ENCODE data around the gene POLR3E.
"Not testable (repeated sequence)": the region's sequence is repeated elsewhere in the genome, so short reads cannot be mapped to it uniquely, and the experiment has no call there.

POLR3E gene

DNA sequence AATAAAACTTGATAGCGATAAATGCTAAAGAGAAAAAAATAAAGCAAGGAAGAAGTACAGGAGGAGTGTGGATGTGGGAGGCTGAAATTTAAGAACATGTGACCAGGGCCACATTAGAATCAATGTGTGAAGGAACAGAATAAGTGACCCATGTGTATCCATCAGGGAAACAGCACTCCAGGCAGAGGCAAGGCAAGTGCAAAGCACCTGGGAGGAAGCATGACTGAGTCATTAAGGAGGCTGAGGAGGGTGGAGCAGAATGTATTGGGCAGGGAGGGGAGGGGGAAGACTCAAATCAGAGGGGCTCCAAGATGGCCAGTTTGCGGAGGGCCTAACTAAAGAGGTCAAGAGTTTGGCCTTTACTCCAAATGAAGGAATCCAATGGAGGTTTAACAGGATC, 69.2 kb downstream of the POLR3E start:
- DNase-seq, result no peak

DNA sequence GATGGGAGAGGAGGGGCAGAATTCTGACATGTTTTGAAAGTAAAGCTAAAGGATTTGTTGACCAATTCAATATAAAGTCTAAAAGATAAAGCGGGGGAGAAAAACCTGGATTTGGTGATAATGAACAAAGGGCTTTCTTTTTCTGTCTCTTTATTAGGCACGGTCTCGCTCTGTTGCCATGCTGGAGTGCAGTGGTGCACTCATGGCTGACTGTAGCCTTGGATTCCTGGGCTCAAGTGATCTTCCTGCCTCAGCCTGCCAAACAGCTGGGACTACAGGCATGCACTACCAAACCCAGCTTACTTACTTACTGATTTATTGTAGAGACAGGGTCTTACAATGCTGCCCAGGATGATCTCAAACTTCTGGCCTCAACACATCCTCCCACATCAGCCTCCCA, 69.7 kb downstream of the POLR3E start:
- DNase-seq, result no peak

DNA sequence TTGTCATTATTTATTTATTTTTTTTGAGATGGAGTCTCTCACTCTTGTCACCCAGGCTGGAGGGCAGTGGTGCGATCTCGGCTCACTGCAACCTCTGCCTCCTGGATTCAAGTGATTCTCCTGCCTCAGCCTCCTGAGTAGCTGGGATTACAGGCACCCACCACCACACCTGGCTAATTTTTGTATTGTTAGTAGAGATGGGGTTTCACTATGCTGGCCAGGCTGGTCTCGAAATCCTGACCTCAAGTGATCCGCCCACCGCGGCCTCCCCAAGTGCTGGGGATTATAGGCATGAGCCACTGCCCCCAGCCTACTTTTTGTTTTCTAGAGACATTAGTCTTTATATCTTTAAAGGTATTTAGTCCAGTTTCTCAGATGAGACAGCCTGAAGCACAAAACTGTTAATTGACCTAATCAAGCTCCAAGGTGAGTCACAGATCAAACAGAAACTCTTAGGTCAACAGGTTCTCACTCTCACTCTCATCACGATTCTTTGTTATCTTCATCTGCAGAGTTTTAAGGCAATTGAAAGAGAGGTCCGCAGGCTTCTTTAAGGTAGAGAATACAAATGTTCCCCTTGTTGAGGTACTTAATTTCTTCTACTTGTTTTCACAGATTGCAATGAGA, 71.1 kb downstream of the POLR3E start:
- DNase-seq, result not testable (repeated sequence)

DNA sequence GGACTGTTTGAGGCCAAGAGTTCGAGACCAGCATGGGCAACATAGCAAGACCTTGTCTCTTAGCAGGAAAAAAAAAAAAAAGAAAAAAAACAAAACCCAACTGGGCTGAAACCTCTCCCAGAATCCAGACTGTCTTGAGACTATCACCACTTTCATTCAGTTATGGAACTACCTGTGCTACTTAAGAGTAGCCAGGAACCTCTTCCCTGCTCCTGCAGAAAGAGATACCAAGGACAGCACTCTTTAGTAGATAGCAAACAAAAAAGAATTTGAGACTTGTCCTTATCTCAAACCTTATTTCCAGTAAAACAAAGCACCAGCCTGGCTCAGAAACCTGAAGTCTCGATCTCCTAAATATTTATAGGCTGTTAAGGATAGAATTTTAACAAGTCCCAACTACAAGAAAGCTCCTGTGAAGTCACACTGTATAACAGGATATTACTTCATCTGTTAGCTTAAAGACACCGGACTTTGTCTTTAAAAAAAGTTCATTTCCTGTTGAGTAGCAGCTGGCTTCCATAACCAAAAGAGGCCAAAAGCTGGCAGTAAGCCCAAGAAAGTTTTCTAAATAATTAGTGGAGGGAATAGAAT, 72.1 kb downstream of the POLR3E start:
- DNase-seq, result peak in 1 of 2 donors; percentile 48

DNA sequence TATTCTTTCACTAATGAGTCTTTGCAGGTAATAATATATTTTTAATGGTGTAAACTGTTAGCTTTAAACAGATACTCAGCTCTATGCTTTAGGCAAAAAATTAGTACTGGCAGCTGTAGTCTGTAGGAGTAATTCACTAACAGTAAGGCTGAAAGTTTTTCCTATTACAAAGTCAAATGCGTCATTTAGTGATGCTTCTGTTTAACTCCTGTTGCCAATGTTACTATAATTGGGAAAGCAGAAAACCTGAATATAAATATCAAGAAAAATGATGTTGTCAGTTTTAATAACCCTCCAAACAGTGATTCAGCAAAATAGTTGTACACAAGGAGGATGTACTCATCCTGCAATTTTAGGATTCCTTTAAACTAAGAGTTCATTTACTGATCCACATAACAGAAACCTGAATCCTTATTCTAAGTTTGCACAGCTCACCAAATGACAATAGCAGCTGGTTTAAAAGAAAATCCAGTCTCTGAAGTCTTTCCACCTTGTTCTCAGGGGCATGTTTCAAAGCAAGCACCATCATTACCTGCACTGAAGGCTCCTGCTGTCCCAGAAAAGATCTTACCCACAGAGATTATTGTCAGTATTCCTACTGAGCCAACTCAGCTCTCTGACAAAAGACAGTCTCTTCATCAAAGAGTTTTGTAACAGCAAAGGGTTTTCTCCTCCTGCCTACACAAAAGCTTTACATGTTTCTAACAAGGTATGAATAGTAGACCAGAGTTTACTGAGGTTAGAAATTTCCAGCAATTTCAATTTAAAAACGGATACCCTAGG, 73.0 kb downstream of the POLR3E start:
- DNase-seq, result no peak

DNA sequence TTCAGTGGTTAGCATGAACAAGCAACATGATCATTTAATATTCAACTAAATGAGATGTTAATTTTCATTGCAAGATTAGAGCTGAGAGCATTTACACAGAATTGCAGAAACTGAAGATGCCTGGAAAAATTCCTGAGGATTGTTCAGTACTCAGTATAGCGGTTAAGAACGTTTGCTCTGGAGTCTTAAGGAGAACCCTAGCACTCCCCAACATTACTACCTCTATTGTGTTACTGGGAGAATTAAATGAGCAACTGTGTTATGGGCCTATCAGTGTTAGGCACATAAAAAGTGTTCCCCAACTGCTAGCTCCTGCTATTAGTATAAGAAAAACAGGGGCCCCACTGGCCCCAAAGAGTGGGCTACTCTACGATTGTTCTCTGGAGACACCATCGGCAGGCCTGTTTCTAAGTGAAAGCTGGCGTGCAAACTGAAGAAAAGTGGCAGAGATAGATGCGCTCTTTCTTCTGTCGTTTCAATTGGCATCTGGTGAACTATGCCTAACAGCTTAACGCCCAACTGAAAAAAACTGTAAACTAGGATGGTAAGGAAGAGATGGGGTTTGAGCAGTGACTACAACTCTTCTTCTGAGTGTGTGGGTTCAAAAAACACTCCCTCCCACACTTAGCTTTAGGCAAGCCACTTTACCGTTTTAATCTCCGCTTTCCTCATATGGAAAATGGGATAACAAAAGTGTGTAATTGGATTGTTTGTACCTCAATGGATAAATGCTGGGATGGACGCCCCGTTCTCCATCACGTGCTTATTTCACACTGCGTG, 75.9 kb downstream of the POLR3E start:
- DNase-seq, result no peak

DNA sequence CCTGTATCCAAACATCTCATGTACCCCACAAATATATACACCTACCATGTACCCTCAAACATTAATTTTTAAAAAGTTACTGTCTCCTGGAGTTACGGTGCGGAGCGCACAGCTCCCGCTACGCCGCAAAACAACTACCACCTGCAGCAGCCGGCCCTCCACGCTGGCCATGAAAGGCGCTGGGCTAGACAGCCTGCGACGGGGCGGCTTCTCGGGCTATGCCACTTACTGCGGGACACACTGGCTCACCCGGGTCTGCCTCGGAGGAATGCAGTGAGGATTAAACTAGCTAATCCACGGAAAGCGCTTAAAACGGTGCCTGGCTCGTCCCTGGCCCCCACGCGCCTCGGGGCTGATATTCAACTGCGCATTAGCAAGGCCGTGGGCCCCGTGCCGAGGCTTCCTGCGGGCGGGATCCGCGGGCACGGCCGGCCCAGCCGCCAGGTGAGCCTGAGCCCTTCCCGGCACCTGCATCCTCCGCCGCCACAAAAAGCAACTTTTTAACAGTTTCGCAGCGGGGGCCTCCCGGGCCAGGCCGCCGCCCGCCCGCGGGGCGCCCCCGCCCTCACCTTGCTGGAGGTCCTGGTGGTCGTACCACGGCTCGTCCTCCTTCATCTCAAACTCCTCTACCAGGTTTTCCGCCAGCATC, 76.6 kb downstream of the POLR3E start:
- DNase-seq, result peak in 1 of 2 donors; percentile 36

DNA sequence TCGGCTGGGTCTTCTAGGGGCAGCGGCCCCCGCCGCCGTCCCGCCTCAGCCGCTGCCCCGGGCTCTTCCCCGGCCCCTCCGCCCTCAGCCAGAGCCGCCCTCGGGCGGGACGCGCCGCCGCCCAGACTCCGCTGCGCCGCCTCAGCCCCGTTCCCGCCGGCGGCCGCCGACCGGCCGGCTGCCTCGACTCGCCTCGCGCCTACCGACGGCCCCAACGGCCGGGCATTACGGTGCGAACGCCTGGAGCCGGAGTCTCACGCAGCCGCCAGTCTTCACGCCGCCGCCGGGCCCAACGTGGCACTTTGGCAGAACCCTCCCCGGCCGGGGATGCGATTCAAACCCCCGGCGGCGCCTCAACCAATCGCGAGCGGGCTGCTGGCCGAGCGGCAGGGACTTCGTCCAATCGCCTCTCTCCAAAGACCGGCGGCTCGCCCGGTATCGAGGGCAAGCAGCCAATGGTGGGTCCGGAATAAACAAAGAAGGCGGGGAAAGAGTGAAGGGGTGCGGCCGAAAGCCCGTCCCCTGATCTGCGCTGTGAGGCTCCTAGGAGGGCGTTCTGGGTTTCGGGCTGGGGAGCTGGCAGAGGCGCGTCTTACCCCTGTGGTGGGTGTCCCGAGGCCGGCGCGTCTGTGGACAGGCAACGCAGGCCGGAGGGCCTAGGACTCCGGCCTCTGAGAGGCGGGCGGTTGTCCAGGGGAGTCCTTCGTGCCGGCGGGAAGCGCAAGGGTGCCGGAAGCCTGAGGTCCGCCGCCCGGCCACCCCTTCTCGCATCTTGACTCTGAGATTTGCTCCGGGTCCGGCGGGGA, 77.3 kb downstream of the POLR3E start, which contains the start of gene CDR2:
TSS of gene CDR2 (minus strand) at position 309 of the 806 bp plus-strand sequence. CDS start 310 bp downstream, outside the sequence.
- peak; percentile 98 to 99 for DNase-seq

DNA sequence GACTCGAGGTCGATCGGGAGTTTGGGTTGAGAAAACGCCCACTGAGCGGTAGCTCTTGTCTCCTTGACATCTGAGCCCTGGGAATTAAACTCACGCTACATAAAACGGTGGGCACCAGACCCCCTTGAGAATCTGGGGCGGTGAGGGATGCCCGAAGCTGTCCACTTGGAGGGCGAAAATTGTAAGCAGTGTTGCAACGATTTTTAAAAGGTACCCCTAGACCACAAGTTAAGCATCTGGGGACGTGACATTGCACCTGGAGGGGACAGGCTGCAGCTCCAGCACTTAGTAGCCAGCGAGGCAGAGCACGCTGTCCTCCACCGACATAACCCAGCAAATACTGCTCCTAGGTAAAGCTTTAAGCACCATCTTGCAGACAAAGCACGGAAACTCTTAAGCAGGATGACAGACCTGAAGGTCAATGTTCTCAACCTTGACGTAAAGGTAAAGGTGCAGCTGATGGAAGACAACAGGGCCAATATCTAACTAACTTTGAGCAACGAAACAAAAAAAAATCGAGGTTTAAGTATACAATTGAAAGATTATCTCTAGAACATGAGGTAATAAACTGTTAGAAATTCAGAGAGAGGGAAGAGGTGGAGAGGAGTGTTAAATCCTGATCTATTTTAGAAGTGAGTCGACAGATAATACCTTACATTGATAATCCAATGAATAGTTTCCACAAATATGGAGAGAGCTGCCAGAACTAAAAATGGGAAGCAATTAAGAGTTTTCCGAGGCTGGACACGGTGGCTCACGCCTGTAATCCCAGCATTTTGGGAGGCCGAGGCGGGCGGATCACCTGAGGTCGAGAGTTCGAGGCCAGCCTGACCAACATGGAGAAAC, 78.1 kb downstream of the POLR3E start:
- DNase-seq, result no peak

DNA sequence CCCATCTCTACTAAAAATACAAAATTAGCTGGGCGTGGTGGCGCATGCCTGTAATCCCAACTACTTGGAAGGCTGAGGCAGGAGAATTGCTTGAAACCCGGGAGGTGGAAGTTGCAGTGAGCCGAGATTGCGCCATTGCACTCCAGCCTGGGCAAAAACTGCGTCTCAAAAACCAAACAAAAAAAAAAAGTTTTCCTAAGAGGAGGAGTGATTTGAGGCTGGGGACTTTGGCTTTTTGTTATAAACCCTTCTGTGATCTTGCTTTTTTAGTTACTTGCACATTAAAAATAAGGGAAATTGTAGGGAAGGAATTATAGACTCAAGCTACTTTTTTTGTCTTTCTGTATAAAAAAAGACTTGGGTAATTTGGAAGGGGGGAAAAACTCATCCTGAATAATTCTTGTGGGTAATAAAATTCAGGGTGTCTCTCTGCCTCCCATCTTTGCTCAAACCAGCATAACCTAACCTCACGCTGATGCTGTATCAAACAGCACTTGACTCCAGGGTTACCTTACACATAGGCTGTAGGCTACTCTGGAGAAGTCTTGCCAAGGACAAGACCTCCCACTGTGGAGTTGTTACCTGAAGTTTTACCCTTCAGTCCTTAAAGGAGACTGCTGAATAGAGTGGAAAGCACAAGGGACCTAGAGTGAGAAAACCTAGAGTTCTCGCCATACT, 78.9 kb downstream of the POLR3E start:
- DNase-seq, result peak in 1 of 2 donors; percentile 21

DNA sequence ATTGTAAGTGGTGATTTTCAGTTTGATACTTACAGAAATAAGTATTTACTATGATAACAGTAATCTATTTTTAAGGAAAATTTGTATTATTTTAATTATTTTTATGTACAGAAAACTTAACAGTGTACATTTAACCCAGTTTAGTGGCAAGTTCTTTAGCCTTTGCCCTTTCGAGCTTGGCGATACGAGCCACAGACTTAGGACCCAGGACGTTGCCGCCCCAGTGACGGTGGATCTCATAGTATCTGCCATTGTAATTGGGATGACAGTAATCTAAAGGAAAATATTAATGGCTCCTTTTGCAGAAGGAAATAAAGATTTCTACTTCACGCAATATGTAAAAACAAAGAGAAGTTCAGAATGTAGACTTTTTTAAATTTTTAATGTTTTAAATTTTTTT, 82.4 kb downstream of the POLR3E start:
- DNase-seq, result no peak

DNA sequence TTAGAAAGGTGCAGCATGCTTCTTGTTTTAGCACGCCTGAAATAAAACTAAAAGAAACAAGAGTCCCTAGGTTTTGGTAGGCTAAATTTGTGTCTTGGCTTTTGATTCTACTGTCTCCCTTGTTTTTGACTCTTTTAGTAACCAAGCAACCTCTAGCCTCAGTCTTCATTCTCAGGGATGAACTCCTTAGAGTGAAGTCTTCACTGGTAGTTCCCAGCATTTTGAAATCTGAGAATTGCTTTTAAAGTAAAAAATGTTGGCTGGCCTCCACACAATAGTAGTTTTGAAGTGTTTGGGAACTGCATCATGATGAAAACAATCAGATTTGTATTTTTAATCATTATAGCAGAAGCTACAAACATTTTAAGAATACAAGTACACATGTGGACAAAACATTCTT, 83.3 kb downstream of the POLR3E start:
- no peak for DNase-seq

DNA sequence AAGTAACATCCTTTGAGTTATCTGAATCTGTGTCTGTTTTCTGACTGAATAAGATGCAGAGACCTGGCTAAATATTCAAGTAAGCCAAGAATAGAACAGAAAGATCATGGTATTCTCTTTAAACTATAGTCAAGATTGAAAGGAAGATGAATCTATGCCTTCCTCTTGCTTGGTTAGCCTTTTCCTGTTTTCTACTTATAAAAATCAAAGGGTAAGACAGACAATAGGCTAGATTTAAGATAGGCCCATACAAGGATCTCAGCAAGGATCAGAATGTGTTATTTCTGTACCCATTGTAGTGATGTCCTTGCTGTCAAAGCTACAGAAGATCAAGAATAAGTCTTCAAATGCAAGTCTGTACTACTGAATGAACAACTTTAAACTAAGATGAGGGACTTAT, 84.2 kb downstream of the POLR3E start:
- DNase-seq, result no peak

DNA sequence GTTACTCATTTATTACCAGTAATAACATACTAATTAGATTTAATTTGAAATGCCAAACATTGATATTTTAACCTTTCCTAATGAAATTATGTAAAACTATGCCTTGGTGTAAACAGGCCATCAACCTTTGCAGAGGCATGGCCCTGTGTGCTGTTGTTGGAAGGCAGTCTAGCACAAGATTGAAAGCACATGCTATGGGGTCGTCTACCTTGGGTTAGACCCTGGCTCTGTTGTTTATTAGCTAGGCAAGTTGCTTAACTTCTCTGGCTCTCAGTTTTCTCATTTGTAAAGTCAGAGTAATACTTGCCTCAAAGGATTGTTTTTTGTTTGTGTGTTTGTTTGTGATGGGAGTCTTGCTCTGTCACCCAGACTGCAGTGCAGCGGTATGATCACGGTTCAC, 86.6 kb downstream of the POLR3E start:
- DNase-seq, result no peak

Measured in inflammatory macrophage (primary cell).